GM23248 (cell line): ENCODE data around the gene ARID1B.

Experiments
- EZH2 ChIP-seq: fragments of 200-600 bp; sonication (generic); IDR thresholded peaks from 2 replicates; pipeline ENCODE4 v1.6.1; 2018; ENCODE audit warnings: antibody characterized with exemption, mild to moderate bottlenecking; ENCODE audit not compliant: insufficient read depth, poor library complexity, severe bottlenecking
- EZH2phosphoT487 ChIP-seq: fragments of 200-600 bp; sonication (generic); IDR thresholded peaks from 2 replicates; pipeline ENCODE4 v1.6.1; 2018; ENCODE audit warnings: antibody characterized with exemption, moderate library complexity, mild to moderate bottlenecking, low read depth; ENCODE audit not compliant: insufficient read depth

DNA sequence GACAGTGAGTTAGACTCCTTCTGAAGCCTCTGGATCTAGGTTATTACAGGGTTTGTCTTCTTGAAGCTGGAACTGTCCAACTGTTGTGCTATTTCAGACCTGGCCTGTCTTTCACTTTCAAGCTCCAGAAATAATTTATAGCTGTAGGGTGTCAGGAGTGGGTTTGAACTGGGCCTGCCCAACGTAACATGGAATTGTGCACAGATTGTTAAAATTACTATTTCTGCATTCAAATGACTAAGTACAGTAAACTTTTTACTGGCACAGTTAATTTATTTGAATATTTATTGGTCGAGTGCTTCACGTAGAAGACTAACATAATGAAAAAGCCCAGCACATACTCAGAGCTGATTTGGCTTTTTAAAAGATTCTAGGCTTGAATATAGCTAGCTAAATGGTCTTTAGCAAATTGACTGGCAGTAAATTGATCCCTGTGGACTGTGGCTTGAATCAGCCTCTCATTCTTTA lies 74.3 kb downstream of the ARID1B start:
- TF ChIP-seq EZH2phosphoT487 (no peak), EZH2 (no peak)
